HG02885 (cell line): ENCODE data around the gene KRTAP5-1.
"Not testable (repeated sequence)": the region's sequence is repeated elsewhere in the genome, so short reads cannot be mapped to it uniquely, and the experiment has no call there.

Experiments used
- ATAC-seq: cut with Tn5 transposase; IDR thresholded peaks from one replicate; pipeline ENCODE4 v1.9.1; 2021; ENCODE audit warnings: mild to moderate bottlenecking; ENCODE audit not compliant: unreplicated experiment, poor library complexity

The KRTAP5-1 gene, protein sequence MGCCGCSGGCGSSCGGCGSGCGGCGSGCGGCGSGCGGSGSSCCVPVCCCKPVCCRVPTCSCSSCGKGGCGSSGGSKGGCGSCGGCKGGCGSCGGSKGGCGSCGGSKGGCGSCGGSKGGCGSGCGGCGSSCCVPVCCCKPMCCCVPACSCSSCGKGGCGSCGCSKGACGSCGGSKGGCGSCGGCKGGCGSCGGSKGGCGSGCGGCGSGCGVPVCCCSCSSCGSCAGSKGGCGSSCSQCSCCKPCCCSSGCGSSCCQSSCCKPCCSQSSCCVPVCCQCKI

DNA sequence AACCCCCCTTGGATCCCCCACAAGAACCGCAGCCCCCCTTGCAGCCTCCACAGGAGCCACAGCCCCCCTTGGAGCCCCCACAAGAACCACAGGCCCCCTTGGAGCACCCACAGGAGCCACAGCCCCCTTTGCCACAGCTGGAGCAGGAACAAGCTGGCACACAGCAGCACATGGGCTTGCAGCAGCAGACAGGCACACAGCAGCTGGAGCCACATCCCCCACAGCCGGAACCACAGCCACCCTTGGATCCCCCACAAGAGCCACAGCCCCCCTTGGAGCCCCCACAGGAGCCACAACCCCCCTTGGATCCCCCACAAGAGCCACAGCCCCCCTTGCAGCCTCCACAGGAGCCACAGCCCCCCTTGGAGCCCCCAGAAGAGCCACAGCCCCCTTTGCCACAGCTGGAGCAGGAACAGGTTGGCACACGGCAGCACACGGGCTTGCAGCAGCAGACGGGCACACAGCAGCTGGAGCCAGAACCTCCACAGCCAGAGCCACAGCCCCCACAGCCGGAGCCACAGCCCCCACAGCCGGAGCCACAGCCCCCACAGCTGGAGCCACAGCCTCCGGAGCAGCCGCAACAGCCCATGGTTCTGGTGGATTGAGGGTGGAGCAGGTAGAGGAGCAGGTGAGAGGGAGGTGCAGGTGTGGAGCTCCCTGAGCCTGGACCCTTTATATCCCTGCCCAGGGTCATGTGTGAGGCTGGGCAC is at the start of gene KRTAP5-1:
KRTAP5-1 (minus strand) TSS at position 623 of the 710 bp plus-strand sequence; CDS start at position 589, 34 bp downstream.
- not testable (repeated sequence) for ATAC-seq

DNA sequence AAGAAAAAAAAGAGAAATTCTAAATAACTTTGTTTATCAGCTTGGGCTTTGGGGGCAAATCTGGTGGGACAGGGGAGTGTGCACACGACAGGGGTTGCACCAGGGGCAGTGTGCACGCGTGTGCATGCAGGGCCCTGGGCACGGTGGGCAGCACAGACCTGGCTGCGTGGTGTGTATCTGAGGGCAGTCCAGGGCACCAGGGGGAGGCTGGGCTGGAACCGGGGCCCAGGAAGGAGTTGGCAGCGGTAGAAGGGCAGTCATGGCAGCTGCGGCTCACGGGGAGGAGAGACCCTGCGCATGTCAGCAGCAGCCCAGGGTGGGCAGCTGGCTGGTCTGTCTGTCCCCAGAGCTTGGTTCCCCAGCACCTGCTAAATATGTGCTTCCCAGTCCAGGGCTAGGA is 48.8 kb upstream of the KRTAP5-1 start:
- ATAC-seq, result no peak

DNA sequence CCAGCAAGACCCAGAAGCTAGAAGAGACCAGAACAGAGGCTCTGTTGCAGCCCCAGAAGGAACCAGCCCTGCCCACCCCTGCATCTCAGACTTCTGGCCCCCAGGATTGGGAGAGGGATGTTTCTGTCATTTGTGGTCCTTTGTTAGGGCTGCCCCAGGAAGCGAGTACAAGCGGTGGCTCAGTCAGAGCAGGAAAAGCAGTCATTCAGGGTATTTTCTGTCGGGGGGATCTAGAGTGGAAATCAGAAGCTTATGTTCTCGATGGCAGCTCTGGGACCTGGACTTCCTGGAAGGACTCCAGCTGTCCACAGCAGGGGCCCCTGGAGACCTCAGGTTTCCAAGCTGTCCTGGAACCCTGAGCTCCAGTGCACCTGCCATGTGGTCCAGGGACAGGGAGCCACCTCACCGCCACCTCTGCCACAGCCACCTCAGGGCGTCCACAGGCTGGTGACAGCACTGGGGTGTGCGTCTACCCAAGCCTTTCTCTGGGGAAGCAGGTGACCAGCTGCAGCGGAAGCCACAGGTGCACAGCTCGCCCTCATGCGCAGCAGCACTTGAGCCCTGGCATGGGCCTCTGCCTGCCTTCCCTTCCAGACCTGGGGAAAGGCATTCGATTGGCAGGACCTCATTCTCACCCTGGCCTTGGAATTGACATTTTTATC is 47.1 kb upstream of the KRTAP5-1 start:
- no peak for ATAC-seq

DNA sequence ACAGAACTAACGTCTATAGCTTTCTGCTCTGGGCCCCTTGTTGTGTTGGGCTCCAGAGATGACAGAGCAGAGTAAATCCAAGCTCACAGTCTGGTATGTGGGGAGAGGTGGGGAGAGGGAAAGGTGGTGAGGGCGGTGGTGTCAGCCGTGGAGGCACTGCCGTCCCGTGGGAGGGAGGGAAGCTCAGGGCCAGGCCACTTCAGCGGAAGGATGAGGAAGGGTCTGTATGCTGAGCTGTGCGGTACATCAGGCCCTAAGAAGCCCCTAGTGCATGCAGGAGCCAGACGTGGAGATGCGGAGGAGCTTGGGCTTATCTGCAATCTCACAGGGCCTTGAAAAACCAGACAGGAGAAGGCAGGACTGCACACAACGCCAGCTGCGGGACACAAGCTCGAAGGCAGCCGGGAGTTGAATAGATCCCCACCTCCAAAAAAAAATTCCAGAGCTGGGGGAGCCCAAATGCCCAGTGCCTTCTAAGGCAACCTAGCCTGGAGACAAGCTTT is 46.0 kb upstream of the KRTAP5-1 start:
- no peak for ATAC-seq

DNA sequence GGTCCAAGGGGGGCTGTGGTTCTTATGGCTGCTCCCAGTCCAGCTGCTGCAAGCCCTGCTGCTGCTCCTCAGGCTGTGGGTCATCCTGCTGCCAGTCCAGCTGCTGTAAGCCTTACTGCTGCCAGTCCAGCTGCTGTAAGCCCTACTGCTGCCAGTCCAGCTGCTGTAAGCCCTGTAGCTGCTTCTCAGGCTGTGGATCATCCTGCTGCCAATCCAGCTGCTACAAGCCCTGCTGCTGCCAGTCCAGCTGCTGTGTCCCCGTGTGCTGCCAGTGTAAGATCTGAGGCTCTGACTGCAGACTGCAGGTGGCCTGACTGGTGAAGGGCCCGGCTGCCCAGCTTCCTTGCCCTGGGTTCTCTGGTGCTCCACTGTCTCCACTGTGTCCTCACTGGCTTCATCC is 45.2 kb upstream of the KRTAP5-1 start:
- no peak for ATAC-seq

DNA sequence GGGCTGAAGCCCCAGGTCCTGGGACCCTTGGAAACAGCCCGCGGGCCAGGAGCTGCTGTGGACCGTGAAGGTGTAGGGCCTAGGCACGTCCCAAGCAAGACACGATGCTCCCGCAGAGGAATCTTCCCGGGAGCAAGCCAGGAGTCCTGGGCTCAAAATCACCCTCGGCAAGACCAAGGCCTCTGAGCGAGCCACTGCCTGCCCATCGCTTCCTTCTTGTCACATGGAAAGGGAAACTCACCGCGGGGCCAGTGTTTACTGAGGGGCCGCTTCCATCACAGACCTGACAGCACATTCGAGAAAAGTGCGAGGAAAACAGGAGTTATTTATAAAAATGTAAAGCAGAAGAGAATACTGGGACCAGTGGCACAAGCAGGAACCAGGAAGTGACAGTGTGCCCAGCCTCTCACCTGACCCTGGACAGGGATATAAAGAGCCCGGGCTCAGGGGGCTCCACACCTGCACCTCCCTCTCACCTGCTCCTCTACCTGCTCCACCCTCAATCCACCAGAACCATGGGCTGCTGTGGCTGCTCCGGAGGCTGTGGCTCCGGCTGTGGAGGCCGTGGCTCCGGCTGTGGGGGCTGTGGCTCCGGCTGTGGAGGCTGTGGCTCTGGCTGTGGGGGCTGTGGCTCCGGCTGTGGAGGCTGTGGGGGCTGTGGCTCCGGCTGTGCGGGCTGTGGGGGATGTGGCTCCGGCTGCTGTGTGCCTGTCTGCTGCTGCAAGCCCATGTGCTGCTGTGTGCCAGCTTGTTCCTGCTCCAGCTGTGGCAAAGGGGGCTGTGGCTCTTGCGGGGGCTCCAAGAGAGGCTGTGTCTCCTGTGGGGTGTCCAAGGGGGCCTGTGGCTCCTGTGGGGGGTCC is 44.5 kb upstream of the KRTAP5-1 start, which contains the start of gene KRTAP5-5:
KRTAP5-5 (plus strand) TSS at position 450 of the 860 bp plus-strand sequence; CDS start at position 516, 66 bp downstream.
- no peak for ATAC-seq

DNA sequence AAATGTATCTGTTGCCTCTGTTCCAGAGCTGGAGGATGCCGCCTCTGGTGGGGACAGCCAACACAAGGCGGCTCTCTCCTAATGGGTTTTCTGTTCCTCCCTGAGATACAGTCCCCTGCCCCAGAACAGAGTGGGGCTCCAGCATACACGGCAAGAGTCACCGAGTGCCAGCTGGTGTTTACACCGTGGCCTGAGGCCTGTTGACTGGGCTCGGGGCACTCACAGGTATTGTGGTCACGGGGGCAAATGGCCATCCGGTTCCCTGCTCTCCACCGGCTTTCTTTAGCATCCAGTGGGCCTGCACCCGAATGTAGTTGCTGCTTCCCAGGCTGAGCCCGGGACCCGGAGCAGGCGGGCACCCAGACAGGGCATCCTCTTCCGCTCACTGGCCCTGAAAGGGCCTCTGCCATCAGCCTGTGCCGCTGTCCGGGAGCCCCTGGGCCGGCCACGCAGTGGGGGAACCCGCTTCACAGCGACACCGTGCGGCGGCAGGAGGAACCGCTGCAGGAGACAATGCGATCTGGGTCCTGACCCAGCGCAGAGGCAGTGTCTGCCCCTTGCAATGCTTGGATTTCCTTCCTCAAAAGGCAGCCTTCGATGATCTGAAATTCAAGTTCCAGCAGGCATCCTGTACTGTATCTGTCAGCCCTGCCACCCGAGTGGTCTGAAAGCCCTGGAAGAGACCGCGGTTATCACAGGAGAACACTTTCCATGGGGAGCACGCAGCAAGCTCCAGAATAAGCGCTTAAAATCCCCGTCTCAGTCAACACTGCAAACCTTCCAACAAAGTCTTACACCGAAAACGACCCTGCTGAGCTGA is 43.6 kb upstream of the KRTAP5-1 start:
- ATAC-seq, result peak; percentile 39

DNA sequence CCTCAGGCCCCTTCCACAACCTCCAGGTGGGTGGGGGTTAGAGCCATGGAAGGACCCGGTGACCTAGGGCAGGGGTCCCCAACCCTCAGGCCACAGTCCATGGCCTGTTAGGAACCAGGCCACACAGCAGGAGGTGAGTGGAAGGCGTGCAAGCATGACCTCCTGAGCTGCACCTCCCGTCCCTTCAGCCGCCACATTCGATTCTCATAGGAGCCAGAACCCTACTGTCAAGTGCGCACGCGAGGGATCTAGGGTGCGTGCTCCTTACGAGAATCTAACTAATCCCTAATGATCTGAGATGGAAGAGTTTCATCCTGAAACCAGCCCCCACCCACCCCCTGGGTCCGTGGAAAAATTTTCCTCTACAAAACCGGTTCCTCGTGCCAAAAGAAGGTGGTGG is 40.5 kb upstream of the KRTAP5-1 start:
- no peak for ATAC-seq

DNA sequence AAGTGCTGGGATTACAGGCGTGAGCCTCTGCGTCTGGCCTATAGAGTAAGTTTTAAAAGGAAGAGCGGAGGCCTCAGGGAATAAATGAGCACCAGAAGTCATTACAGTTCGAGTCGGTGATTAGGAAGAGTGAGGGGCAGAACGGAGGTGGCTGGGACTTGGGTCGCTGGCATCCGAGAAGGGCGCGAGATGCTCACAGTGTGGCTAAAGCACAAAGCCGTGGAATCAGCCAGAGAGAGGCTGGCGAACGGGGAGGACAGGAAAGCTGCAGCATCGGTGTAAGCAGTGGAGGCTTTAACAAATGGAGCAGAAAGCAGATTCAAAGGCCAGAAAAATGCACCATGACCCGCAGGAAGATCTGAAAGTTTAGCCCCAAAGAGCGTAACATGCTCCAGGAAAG is 39.5 kb upstream of the KRTAP5-1 start:
- no peak for ATAC-seq

DNA sequence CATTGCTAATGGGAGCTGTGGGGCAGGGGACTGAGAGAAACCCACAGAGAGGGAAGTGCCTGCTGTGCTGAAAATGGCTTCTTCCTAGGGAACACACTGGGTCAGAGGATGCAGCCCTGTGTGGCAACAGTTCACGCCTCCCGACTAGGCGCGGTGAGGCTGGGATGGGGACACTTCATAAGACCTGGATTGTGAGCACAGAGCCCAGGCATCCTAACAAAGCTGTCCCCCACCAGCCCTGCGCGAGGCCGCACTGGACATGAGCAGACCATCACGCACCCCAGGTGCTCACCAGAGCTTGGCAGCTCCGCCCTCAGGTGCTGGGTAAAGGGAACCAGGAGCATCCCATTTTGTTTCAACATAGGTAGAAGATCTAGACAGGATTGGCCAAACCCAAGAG is 38.6 kb upstream of the KRTAP5-1 start:
- no peak for ATAC-seq

DNA sequence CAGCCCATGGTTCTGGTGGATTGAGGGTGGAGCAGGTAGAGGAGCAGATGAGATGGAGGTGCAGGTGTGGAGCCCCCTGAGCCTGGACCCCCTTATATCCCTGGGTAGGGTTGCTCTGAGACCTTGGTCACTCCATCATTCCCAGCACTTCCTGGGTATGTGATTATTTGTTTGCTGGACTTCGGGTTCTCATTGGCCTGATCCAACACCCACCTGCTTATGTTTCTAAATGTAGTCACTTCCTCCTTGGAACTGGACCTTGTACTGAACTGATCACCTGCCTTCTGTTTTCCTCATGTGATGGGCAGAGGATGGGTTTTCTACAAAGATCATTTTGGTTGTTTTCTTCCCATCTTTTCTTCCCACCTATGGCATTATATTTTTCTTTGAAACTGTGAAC is 37.0 kb upstream of the KRTAP5-1 start, which contains the start of gene KRTAP5-4:
KRTAP5-4 (minus strand) TSS at position 53 of the 400 bp plus-strand sequence; CDS start at position 8, 45 bp downstream.
- no peak for ATAC-seq

DNA sequence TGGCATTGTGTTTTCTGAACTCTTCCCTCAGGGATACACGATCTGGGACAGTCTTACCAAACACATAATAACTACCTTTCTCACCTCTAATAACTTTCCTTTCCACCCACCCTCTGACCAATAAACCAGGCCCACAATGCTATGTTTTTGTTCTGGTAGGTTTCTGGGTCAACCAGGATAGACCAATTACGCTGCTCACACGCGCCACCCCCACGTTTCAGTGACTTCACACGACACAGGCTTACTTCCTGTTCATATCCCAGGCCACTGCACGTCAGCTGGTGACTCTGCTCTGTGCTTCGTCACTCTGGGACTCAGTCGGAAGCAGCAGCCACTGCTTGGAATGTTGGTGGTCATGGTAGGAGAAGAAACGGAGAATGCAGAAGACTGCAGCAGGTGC is 34.4 kb upstream of the KRTAP5-1 start:
- ATAC-seq, result no peak

DNA sequence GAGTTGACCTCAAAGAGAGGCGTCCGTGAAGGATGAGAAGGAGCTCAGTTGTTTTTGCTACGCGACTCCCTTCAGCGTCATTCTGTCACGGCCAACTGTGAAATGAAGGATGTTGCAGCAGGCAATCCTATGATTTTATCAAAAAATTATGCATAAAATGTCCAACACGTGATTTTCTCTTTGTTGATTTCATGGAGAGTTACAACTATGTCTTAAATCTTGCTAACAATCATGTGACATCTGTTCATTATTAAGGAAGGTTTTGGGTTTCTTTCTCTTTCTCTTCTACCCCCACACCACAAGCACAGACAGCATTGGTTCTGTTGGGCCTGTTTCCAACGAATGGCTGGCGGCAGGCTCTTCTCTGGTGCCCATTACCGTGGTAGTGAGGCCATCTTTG is 33.1 kb upstream of the KRTAP5-1 start:
- ATAC-seq, result no peak

DNA sequence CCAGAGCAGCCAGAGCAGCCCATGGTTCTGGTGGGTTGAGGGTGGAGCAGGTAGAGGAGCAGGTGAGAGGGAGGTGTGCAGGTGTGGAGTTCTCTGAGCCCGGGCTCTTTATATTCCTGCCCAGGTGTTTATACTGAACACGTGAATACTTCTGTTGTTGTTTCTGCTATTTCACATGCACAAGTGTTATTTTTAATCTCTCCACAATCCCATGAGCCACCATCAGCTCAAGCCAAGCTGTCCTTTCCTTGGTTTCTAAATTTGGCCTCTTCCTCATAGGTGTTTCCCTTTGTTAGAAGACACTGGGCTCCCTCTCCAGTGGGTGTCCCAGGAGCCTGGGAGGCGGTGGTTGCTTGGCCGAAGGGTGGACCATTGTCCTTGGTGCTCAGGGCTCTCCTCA is 23.3 kb upstream of the KRTAP5-1 start, which contains the start of gene KRTAP5-3:
KRTAP5-3 (minus strand) TSS at position 101 of the 400 bp plus-strand sequence; CDS start at position 23, 78 bp downstream.
- no peak for ATAC-seq

DNA sequence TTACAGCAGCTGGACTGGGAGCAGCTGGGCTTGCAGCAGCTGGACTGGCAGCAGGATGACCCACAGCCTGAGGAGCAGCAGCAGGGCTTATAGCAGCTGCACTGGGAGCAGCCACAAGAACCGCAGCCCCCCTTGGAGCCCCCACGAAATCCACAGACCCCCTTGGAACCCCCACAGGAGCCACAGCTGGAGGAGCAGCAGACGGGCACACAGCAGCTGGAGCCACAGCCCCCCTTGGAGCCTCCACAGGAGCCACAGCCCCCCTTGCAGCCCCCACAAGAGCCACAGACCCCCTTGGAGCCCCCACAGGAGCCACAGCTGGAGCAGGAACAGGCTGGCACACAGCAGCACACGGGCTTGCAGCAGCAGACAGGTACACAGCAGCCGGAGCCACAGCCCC is 22.8 kb upstream of the KRTAP5-1 start:
- not testable (repeated sequence) for ATAC-seq

DNA sequence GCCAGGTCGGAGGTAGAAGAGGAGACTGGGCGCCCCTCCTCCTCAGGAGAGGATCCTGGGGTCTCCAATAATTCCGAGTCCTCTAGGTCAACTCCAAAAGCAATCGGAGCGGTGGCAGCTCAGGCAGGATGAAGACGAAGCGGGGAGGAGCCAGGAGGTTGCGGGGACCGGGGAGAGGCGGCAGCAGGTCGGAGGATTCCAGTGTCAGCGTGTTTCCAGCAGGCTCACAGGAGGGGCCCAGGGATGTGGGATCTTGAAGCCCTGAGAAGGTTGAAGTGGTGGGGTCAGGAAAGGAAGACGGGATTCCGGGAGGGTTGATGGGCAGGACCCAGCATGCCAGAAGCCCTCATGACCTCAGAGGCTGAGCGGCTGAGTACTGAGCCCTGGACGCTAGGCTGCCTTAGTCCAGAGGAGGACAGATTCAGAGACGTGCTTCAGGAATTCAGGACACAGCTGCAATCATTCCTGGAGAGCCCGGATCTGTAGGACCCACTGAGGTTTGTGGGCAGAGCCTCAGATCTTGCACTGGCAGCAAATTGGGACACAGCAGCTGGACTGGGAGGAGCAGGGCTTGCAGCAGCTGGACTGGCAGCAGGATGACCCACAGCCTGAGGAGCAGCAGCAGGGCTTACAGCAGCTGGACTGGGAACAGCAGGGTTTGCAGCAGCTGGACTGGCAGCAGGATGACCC is 22.2 kb upstream of the KRTAP5-1 start:
- not testable (repeated sequence) for ATAC-seq

DNA sequence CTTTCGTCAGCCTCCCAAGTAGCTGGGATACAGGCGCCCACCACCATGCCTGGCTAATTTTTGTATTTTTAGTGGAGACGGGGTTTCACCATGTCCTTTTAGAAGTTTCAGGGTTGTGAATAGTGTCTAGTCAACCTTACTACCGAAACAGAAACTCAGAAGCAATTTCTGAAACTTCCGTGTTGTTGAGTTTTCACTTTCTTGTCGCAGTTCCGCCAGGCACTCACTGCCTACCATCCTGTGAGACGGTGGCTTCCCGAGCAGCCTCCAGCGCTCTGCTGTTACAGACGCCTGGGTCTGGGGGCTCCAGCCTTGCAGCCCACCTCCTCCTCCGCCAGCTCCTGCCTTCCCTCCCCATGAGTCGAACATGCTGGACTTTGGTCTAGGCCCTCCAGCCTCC is 20.8 kb upstream of the KRTAP5-1 start:
- peak; percentile 82 for ATAC-seq

DNA sequence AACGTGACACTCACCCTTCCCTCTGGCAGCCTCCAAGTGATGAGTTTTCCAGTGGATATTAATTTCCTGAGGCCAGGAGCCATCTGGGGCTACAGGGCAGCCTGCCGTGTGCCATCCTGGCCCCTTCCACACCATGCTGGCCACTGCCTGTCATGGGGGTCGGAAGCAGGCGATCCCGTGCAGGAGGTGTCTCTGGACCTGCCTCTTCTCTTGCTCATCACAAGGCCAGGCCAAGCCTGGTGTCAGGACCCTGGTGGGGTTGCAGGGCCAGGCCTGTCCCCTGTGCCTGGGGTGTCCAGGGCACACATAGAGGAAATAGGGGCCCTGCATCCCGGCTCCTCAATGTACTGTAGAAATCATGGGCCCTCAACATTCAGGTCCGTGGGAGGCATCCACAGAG is 19.6 kb upstream of the KRTAP5-1 start:
- ATAC-seq, result no peak
